ENCODE data around the gene UMODL1.

UMODL1 gene

GRCh38 chr21:42079939-42080787 lies 9.0 kb downstream of the UMODL1 start:
- CTCF ChIA-PET = interaction anchor here (0.7 to 0.8 kb wide), 2 partner anchors 11 to 216 kb away, joined by 4 read pairs; no protein-coding TSS in a partner anchor
- H3K4me3 ChIP-seq (ENCODE audit: low read depth, low read length) = no peak overlapping the region
- no peaks in the 10 kb centered on the region for H3K36me3 ChIP-seq (ENCODE audit: control insufficient read depth in 2 of 2, insufficient read depth in 1 of 2, low read length in 2 of 2)
- no peak overlapping the region for H3K27ac ChIP-seq (ENCODE audit: extremely low read depth, low read depth, low read length)
- H3K9me3 ChIP-seq (ENCODE audit: control insufficient read depth, insufficient read depth, low read depth, low read length) = no peaks in the 10 kb centered on the region
- POLR2A ChIA-PET = no interaction called here
- TF ChIP-seq ZNF677 (tag by site-specific recombination; IDR thresholded peaks at IDR 0.05) (peak; percentile 91), GLIS1 (tag by site-specific recombination; IDR thresholded peaks at IDR 0.05) (peak; percentile 37; the same call in 1 of the 2 replicates), SCRT2 (tag by site-specific recombination; IDR thresholded peaks at IDR 0.05) (peak; percentile 85)
- TF ChIP-seq, protein P1, sequence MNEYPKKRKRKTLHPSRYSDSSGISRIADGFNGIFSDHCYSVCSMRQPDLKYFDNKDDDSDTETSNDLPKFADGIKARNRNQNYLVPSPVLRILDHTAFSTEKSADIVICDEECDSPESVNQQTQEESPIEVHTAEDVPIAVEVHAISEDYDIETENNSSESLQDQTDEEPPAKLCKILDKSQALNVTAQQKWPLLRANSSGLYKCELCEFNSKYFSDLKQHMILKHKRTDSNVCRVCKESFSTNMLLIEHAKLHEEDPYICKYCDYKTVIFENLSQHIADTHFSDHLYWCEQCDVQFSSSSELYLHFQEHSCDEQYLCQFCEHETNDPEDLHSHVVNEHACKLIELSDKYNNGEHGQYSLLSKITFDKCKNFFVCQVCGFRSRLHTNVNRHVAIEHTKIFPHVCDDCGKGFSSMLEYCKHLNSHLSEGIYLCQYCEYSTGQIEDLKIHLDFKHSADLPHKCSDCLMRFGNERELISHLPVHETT (tag by site-specific recombination; IDR thresholded peaks at IDR 0.05) = no peak
- no peaks in the 10 kb centered on the region for H3K4me1 ChIP-seq (ENCODE audit: control insufficient read depth, insufficient read depth, low read length)

DNA sequence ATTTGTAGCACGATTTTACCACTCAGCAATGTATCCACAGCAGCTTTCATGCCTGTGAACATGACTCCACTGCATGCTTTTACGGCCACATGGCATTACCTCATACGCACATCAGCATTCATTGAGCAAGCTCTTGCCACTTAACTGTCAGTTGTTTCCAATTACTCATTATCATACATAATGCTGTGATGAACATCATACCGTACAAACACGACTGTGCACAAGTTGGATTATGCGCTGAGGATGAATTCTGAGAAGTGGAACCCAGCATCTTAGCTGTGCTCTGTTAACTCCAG lies 9.6 kb downstream of the UMODL1 start:
- Histone ChIP-seq H3K4me3 (ENCODE audit: low read depth, low read length) (no peak overlapping the region), H3K36me3 (ENCODE audit: control insufficient read depth in 2 of 2, insufficient read depth in 1 of 2, low read length in 2 of 2) (no peaks in the 10 kb centered on the region), H3K27ac (ENCODE audit: extremely low read depth, low read depth, low read length) (no peak overlapping the region), H3K4me1 (ENCODE audit: control insufficient read depth, insufficient read depth, low read length) (no peaks in the 10 kb centered on the region), H3K9me3 (ENCODE audit: control insufficient read depth, insufficient read depth, low read depth, low read length) (no peaks in the 10 kb centered on the region)
- ChIA-PET CTCF (interaction anchor here (0.7 to 1.0 kb wide), 2 partner anchors 27 to 216 kb away, joined by 4 read pairs; no protein-coding TSS in a partner anchor), POLR2A (no interaction called here)
- TF ChIP-seq ZNF600 (tag by site-specific recombination; IDR thresholded peaks at IDR 0.05) = peak; percentile 66
- TF ChIP-seq, protein P2, sequence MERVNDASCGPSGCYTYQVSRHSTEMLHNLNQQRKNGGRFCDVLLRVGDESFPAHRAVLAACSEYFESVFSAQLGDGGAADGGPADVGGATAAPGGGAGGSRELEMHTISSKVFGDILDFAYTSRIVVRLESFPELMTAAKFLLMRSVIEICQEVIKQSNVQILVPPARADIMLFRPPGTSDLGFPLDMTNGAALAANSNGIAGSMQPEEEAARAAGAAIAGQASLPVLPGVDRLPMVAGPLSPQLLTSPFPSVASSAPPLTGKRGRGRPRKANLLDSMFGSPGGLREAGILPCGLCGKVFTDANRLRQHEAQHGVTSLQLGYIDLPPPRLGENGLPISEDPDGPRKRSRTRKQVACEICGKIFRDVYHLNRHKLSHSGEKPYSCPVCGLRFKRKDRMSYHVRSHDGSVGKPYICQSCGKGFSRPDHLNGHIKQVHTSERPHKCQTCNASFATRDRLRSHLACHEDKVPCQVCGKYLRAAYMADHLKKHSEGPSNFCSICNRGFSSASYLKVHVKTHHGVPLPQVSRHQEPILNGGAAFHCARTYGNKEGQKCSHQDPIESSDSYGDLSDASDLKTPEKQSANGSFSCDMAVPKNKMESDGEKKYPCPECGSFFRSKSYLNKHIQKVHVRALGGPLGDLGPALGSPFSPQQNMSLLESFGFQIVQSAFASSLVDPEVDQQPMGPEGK (tag by site-specific recombination; IDR thresholded peaks at IDR 0.05) = 0 out of 2 replicates have a peak, but pooled peaks have one; percentile 28
- TF ChIP-seq ZNF692 (tag by site-specific recombination; IDR thresholded peaks at IDR 0.05) = peak; percentile 63; the same call in 1 of the 2 replicates
- 0 out of 2 replicates have a peak, but pooled peaks have one; percentile 34 for TF ChIP-seq ZSCAN23 (tag by site-specific recombination; IDR thresholded peaks at IDR 0.05)
- peak; percentile 90 for TF ChIP-seq ZBTB17 (tag by site-specific recombination; IDR thresholded peaks at IDR 0.05)
- TF ChIP-seq ZEB2 (tag by site-specific recombination; IDR thresholded peaks at IDR 0.05) = peak; percentile 51
- TF ChIP-seq SP7 (tag by site-specific recombination; IDR thresholded peaks at IDR 0.05) = no peak
- TF ChIP-seq ZNF175 (tag by site-specific recombination; IDR thresholded peaks at IDR 0.05) = no peak
- TF ChIP-seq BCL11A (tag by site-specific recombination; IDR thresholded peaks at IDR 0.05; ENCODE audit: low read depth) = no peak
- peak; percentile 82 for TF ChIP-seq ATF2 (tag by site-specific recombination; IDR thresholded peaks at IDR 0.05; ENCODE audit: low read depth)
- no peak for TF ChIP-seq ZSCAN16 (tag by site-specific recombination; IDR thresholded peaks at IDR 0.05)
- TF ChIP-seq, protein P3, sequence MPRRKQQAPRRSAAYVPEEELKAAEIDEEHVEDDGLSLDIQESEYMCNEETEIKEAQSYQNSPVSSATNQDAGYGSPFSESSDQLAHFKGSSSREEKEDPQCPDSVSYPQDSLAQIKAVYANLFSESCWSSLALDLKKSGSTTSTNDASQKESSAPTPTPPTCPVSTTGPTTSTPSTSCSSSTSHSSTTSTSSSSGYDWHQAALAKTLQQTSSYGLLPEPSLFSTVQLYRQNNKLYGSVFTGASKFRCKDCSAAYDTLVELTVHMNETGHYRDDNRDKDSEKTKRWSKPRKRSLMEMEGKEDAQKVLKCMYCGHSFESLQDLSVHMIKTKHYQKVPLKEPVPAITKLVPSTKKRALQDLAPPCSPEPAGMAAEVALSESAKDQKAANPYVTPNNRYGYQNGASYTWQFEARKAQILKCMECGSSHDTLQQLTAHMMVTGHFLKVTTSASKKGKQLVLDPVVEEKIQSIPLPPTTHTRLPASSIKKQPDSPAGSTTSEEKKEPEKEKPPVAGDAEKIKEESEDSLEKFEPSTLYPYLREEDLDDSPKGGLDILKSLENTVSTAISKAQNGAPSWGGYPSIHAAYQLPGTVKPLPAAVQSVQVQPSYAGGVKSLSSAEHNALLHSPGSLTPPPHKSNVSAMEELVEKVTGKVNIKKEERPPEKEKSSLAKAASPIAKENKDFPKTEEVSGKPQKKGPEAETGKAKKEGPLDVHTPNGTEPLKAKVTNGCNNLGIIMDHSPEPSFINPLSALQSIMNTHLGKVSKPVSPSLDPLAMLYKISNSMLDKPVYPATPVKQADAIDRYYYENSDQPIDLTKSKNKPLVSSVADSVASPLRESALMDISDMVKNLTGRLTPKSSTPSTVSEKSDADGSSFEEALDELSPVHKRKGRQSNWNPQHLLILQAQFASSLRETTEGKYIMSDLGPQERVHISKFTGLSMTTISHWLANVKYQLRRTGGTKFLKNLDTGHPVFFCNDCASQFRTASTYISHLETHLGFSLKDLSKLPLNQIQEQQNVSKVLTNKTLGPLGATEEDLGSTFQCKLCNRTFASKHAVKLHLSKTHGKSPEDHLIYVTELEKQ (tag by site-specific recombination; IDR thresholded peaks at IDR 0.05; ENCODE audit: borderline replicate concordance) = peak; percentile 86; the same call in 1 of the 2 replicates
- TF ChIP-seq, protein P4, sequence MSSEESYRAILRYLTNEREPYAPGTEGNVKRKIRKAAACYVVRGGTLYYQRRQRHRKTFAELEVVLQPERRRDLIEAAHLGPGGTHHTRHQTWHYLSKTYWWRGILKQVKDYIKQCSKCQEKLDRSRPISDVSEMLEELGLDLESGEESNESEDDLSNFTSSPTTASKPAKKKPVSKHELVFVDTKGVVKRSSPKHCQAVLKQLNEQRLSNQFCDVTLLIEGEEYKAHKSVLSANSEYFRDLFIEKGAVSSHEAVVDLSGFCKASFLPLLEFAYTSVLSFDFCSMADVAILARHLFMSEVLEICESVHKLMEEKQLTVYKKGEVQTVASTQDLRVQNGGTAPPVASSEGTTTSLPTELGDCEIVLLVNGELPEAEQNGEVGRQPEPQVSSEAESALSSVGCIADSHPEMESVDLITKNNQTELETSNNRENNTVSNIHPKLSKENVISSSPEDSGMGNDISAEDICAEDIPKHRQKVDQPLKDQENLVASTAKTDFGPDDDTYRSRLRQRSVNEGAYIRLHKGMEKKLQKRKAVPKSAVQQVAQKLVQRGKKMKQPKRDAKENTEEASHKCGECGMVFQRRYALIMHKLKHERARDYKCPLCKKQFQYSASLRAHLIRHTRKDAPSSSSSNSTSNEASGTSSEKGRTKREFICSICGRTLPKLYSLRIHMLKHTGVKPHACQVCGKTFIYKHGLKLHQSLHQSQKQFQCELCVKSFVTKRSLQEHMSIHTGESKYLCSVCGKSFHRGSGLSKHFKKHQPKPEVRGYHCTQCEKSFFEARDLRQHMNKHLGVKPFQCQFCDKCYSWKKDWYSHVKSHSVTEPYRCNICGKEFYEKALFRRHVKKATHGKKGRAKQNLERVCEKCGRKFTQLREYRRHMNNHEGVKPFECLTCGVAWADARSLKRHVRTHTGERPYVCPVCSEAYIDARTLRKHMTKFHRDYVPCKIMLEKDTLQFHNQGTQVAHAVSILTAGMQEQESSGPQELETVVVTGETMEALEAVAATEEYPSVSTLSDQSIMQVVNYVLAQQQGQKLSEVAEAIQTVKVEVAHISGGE (tag by site-specific recombination; conservative IDR thresholded peaks at IDR 0.05; ENCODE audit: low read depth) = no peak
- 0 out of 2 replicates have a peak, but pooled peaks have one; percentile 47 for TF ChIP-seq ZNF24 (tag by site-specific recombination; IDR thresholded peaks at IDR 0.05)
- peak; percentile 73 for TF ChIP-seq ZNF629 (tag by site-specific recombination; IDR thresholded peaks at IDR 0.05)
- peak; percentile 78; the same call in 1 of the 2 replicates for TF ChIP-seq ZNF184 (tag by site-specific recombination; IDR thresholded peaks at IDR 0.05)

Data from HEK293 (cell line).